Gastroesophageal sphincter (tissue), 4 donors: ENCODE results near the gene SDCBP2. TPM values are rescaled to one million over a fixed set of nuclear protein-coding genes. Genes with fewer than 3 reads are reported as not detected.
A peak's percentile ranks its signal among the peaks of the same experiment; 100 is the strongest.

Source experiments
- ATAC-seq: fragments of 150-250 bp; one replicate; pipeline ENCODE4 v1.9.1; 2016; ENCODE audit warnings: mild to moderate bottlenecking, moderate library complexity
- H3K27ac ChIP-seq, 4 donors: fragments of 200-600 bp; sonication (generic) in 3 of 4; 1 replicate in 3 of 4; 2 replicates in 1 of 4; pipeline ENCODE4 v1.5.1; 2016 to 2019
- H3K27me3 ChIP-seq: fragments of 200-600 bp; sonication (generic); one replicate; pipeline ENCODE4 v1.5.1; 2019
- H3K36me3 ChIP-seq, 2 donors: fragments of 200-600 bp; sonication (generic); one replicate each; pipeline ENCODE4 v1.5.1; 2019; ENCODE audit warnings: control low read depth in 1 of 2
- H3K4me1 ChIP-seq, 3 donors: fragments of 200-600 bp; sonication (generic); 1 replicate in 2 of 3; 2 replicates in 1 of 3; pipeline ENCODE4 v1.5.1; 2016 to 2019; ENCODE audit warnings: control low read depth in 2 of 3
- H3K4me3 ChIP-seq, 2 donors: fragments of 200-600 bp; sonication (generic); one replicate each; pipeline ENCODE4 v1.5.1; 2019; ENCODE audit warnings: mild to moderate bottlenecking in 1 of 2, moderate library complexity in 1 of 2
- H3K9me3 ChIP-seq, 3 donors: fragments of 200-600 bp; sonication (generic); one replicate each; pipeline ENCODE4 v1.5.1; 2017 to 2019; ENCODE audit warnings: control low read depth in 2 of 3
- EP300 ChIP-seq: sonication (generic); formaldehyde crosslinking; IDR thresholded peaks from one replicate; pipeline ENCODE4 v1.6.1; 2017; ENCODE audit warnings: antibody characterized with exemption, mild to moderate bottlenecking
- POLR2A ChIP-seq, 2 donors: fragments of 450-650 bp; IDR thresholded peaks; one replicate each; pipeline ENCODE4 v1.6.1; 2017; ENCODE audit warnings: antibody characterized with exemption in 2 of 2, mild to moderate bottlenecking in 2 of 2, moderate library complexity in 1 of 2
- POLR2AphosphoS5 ChIP-seq: sonication (generic); formaldehyde crosslinking; IDR thresholded peaks from one replicate; pipeline ENCODE4 v1.6.1; 2017; ENCODE audit warnings: antibody characterized with exemption
- WGBS, 2 donors: methylation state at CpG; one replicate each; pipeline ENCODE4 v1.1.5; 2018; ENCODE audit warnings: low coverage in 1 of 2; 5-methylcytosine and 5-hydroxymethylcytosine counted together
- total RNA-seq, 4 donors: library from RNA; depleted of rRNA; stranded (reverse); fragments of >200 nt; gene quantifications; one replicate each; pipeline ENCODE4 v1.1.0, GENCODE V29; 2016
- TF ChIP-seq, protein P1 (sequence below), 4 experiments: fragments of 200-600 bp in 2 of 4; fragments of 450-650 bp in 2 of 4; sonication (generic) in 1 of 4; IDR thresholded peaks; one replicate each; pipeline ENCODE4 v1.5.1; 2017 to 2019; ENCODE audit warnings: antibody characterized with exemption in 4 of 4, mild to moderate bottlenecking in 2 of 4, moderate library complexity in 2 of 4

The SDCBP2 gene
- total RNA-seq, 4 donors from 2014 or later, result 1.6 to 17.5 (median 3.5) TPM

DNA sequence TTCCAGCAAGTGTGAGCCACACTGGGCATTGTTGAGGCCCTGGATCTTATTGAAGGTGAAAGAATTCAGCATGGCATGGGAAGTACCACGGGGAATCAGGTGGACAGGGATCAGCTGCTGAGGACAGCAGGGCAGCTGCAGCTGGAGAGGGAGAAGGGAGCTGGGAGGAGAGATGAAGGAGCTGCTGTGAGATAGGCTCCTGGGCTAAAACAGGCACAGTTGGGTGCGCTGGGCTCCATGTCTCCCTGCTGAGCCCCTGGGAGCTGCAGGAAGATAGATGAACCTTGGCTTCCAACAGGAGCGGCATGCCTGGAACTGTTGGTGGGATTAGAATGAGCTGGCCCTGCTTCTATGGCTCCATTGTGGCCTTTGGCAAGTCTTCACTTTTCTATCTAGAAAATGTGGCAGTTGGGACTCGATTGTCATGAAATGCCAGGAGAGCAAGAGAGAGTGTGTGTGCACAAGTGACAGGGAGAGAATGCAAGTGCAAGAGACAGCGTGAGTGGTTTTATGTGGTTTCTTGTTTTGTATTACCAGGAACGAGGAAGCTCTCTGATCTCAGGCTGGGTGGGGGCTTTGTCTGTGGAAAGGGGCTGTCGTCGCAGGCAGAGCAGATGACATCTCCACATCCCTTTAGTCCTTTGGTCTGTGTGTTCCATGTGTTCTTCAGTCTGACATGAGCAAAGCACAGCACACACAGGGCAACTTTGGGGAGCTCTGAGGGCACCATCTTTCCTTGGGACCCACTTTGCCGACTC is 42.5 kb downstream of the SDCBP2 start:
- no peak for ATAC-seq
- Histone ChIP-seq H3K27ac (no peak overlapping the region), H3K36me3 (no peaks in the 10 kb centered on the region), H3K4me3 (no peak overlapping the region), H3K27me3 (no peaks in the 10 kb centered on the region), H3K9me3 (no peaks in the 10 kb centered on the region), H3K4me1 (peaks cover 0 to 3% (median 0%) of the 10 kb centered on the region in 3 donors)
- WGBS, 2 donors, result 81 to 82% methylated on average over 7 to 9 of the region's 9 CpGs
- TF ChIP-seq POLR2AphosphoS5 (no peak), EP300 (no peak), POLR2A (IDR thresholded peaks at IDR 0.05) (no peak)
- TF ChIP-seq, protein P1, sequence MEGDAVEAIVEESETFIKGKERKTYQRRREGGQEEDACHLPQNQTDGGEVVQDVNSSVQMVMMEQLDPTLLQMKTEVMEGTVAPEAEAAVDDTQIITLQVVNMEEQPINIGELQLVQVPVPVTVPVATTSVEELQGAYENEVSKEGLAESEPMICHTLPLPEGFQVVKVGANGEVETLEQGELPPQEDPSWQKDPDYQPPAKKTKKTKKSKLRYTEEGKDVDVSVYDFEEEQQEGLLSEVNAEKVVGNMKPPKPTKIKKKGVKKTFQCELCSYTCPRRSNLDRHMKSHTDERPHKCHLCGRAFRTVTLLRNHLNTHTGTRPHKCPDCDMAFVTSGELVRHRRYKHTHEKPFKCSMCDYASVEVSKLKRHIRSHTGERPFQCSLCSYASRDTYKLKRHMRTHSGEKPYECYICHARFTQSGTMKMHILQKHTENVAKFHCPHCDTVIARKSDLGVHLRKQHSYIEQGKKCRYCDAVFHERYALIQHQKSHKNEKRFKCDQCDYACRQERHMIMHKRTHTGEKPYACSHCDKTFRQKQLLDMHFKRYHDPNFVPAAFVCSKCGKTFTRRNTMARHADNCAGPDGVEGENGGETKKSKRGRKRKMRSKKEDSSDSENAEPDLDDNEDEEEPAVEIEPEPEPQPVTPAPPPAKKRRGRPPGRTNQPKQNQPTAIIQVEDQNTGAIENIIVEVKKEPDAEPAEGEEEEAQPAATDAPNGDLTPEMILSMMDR (IDR thresholded peaks at IDR 0.05), result no peak

DNA sequence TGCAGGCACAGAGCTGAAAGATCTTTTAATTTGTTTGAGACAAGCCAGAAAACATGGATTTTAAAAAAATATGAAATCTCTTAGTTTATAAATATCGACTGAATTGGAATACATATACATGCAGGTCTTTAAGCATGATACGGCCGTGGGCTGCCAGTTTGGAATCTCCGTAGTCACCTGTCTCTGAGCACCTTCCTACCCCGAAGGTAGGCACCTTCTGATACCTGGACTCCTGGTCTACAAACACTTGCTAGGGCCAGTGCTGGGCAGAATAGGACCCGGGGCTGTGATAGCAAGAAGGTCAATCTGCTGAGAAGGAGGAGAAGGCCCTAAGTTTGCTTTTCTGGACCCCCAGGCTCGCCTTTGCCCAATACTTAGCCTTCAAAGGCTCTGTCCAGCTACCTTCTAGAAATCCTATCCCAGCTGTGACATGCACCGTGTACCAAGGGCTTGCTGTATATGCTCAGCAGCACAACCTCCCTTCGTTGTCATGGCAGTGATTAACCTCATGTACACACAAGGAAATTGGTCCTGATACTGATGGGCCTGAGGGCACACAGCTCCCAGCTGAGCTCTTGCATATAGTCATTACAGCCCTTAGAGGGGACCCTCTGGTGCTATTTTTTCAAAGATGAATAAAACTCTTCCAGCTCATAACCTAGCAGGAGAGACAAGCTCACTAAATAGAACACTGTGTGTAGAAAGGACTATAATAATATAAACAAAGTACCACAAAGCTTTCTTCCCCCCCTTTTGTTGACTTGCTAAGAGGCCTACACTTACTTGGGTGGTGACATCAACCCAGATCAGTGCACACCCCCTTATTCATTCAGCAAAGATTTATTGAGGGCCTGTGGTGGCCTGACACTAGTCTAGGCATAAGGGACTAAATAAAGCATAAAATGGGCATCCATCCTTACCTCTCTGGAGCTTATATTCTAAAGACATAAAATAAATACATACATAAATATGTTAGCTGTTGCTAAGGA is 45.1 kb downstream of the SDCBP2 start:
- H3K4me3 ChIP-seq, result no peak overlapping the region

DNA sequence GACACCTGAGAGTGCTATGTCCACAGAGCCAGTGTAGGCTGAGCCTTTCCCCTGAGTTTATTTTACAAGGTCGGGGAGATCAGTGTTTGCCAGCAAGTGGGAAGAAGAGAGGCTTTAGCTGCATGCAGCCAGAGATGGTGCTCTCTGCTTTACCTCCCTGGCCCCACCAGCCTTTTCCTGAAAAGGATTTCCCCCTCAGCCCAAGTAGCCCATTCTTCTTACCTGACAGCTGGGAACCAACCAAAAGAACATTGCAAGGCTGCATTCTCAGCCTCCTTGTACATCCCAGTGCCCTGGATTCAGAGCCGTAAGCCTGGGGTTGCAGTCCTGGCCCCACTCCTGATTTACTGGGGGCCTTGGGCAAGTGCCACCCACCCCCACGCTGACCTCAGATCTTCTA is 46.0 kb downstream of the SDCBP2 start:
- Histone ChIP-seq H3K4me3 (no peak overlapping the region), H3K4me1 (peaks cover 0 to 5% (median 0%) of the 10 kb centered on the region in 3 donors), H3K27ac (peak overlapping the region in 1 of 4 donors; percentile 55), H3K36me3 (peaks cover 0 to 7% of the 10 kb centered on the region in 2 donors), H3K9me3 (no peaks in the 10 kb centered on the region), H3K27me3 (no peaks in the 10 kb centered on the region)
- 38% methylated on average over 2 of the region's 3 CpGs; no CpG with 5 or more reads in 1 of the 2 donors for WGBS, 2 donors
- no peak for ATAC-seq
- TF ChIP-seq EP300, result no peak
- TF ChIP-seq POLR2A (IDR thresholded peaks at IDR 0.05), result no peak
- TF ChIP-seq, protein P1 (IDR thresholded peaks at IDR 0.05), result no peak
- TF ChIP-seq POLR2AphosphoS5, result no peak

More for the DNA sequence above, 45.1 kb downstream of the SDCBP2 start:
- peaks cover 0 to 7% of the 10 kb centered on the region in 2 donors for H3K36me3 ChIP-seq
- H3K4me1 ChIP-seq, result peaks cover 0 to 5% (median 0%) of the 10 kb centered on the region in 3 donors
- no peaks in the 10 kb centered on the region for H3K27me3 ChIP-seq
- no peaks in the 10 kb centered on the region for H3K9me3 ChIP-seq
- WGBS, 2 donors, result 68 to 80% methylated on average over 4 to 7 of the region's 9 CpGs
- TF ChIP-seq POLR2AphosphoS5 (no peak), EP300 (no peak), POLR2A (IDR thresholded peaks at IDR 0.05) (no peak)
- TF ChIP-seq, protein P1 (IDR thresholded peaks at IDR 0.05), result no peak
- ATAC-seq, result no peak
- no peak overlapping the region for H3K27ac ChIP-seq

DNA sequence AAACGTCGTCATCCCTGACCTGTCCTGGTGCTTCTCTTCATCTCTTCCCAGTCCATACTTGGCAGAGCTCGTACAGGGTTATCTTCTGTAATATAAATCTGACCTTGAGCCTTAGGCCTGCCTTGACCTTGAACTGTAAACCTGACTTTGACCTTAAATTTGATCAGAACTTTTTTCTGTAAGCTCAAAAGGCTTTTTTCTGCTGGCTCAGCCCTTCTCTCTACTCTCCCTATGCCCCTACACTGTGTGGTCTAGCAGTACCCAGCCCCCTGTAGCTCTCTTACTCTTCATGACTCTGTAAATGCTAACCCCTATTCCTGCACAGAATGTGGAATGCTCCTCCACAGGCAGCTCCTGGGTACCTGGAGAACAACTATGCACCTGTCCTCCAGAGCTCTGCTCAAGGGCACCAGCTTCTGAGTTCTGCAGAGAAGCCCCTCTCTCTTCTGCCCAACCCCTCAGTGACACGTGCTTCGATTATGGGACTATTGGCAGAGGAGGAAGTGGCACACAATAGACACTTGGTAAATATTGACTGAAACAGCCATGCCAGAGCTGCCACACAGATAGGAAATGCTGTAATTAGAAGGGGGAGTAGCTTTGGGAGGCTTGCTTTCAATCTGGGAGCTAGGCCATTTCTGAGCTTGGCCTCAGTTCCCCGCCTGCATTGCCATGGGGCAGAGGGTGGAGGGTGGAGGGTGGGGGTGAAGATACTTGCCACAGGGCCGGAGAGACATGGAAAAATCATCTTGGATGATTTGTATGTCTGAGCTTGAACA is 47.5 kb downstream of the SDCBP2 start:
- Histone ChIP-seq H3K9me3 (no peaks in the 10 kb centered on the region), H3K27ac (peak overlapping the region in 1 of 4 donors; percentile 34), H3K36me3 (peaks cover 0 to 7% of the 10 kb centered on the region in 2 donors), H3K27me3 (no peaks in the 10 kb centered on the region), H3K4me1 (peaks cover 0 to 5% (median 0%) of the 10 kb centered on the region in 3 donors), H3K4me3 (no peak overlapping the region)
- no peak for ATAC-seq
- no peak for TF ChIP-seq EP300
- TF ChIP-seq POLR2A (IDR thresholded peaks at IDR 0.05), result no peak
- no peak for TF ChIP-seq POLR2AphosphoS5
- TF ChIP-seq, protein P1 (IDR thresholded peaks at IDR 0.05), result no peak
- 69 to 71% methylated on average over 6 to 7 of the region's 7 CpGs for WGBS, 2 donors
